Thoracic aorta (tissue), 2 donors: ENCODE data around the gene CNTNAP2. TPM values are rescaled to one million over a fixed set of nuclear protein-coding genes. Genes with fewer than 3 reads are reported as not detected.

ENCODE experiments used
- ATAC-seq: fragments of 150-250 bp; one replicate; pipeline ENCODE4 v1.8.0; 2017; ENCODE audit warnings: low read depth; ENCODE audit not compliant: insufficient number of reproducible peaks, low FRiP score
- DNase-seq: peaks from one replicate; pipeline ENCODE4 v3.0.0-alpha.2; 2020; ENCODE audit warnings: low spot score
- H3K27ac ChIP-seq, 2 donors: fragments of 200-600 bp; sonication (generic); 1 replicate in 1 of 2; 2 replicates in 1 of 2; pipeline ENCODE4 v1.5.1; 2016; ENCODE audit warnings: mild to moderate bottlenecking in 2 of 2, moderate library complexity in 2 of 2
- H3K27me3 ChIP-seq: fragments of 200-600 bp; sonication (generic); replicated peaks from 2 replicates; pipeline ENCODE4 v1.6.0; 2016; ENCODE audit warnings: mild to moderate bottlenecking; ENCODE audit not compliant: insufficient read depth
- H3K36me3 ChIP-seq: fragments of 200-600 bp; sonication (generic); one replicate; pipeline ENCODE4 v1.5.1; 2016
- H3K4me1 ChIP-seq, 2 donors: fragments of 200-600 bp; sonication (generic); 1 replicate in 1 of 2; 2 replicates in 1 of 2; pipeline versions ENCODE4 v1.5.1 to v1.6.0; 2016; ENCODE audit warnings: low read depth in 2 of 2, mild to moderate bottlenecking in 1 of 2; ENCODE audit not compliant: control insufficient read depth in 1 of 2
- H3K4me3 ChIP-seq: fragments of 200-600 bp; sonication (generic); 2 replicates; pipeline ENCODE4 v1.5.1; 2016; ENCODE audit warnings: mild to moderate bottlenecking
- H3K9me3 ChIP-seq: fragments of 200-600 bp; sonication (generic); 2 replicates; pipeline ENCODE4 v1.5.1; 2016
- CTCF ChIP-seq: fragments of 200-600 bp; sonication (generic); IDR thresholded peaks from one replicate; pipeline ENCODE4 v1.5.1; 2019; ENCODE audit warnings: antibody characterized with exemption
- total RNA-seq, 2 donors: library from RNA; depleted of rRNA; stranded (reverse); fragments of >200 nt; gene quantifications; one replicate each; pipeline versions ENCODE4 v1.1.0 to v1.2.3, GENCODE V29; 2016

The CNTNAP2 gene
- total RNA-seq, 2 donors from 2014 or later: not detected

- no peak for ATAC-seq
Observed at GRCh38 chr7:146499970-146500369, 383.4 kb downstream of the CNTNAP2 start.

GRCh38 chr7:146503844-146504243, 387.2 kb downstream of the CNTNAP2 start:
- Histone ChIP-seq H3K36me3 (no peaks in the 10 kb centered on the region), H3K27ac (no peak overlapping the region), H3K9me3 (no peaks in the 10 kb centered on the region), H3K4me3 (no peak overlapping the region), H3K4me1 (no peaks in the 10 kb centered on the region), H3K27me3 (no peaks in the 10 kb centered on the region)
- DNase-seq: no peak
- ATAC-seq: no peak
- TF ChIP-seq CTCF: no peak

More at GRCh38 chr7:146499970-146500369, 383.4 kb downstream of the CNTNAP2 start:
- no peak for DNase-seq
- Histone ChIP-seq H3K27ac (no peak overlapping the region), H3K9me3 (no peaks in the 10 kb centered on the region), H3K27me3 (no peaks in the 10 kb centered on the region), H3K36me3 (no peaks in the 10 kb centered on the region), H3K4me3 (no peak overlapping the region), H3K4me1 (no peaks in the 10 kb centered on the region)
- TF ChIP-seq CTCF: no peak

- Histone ChIP-seq H3K4me3 (no peak overlapping the region), H3K27me3 (no peaks in the 10 kb centered on the region), H3K9me3 (peaks cover 5% of the 10 kb centered on the region), H3K4me1 (no peaks in the 10 kb centered on the region), H3K27ac (no peak overlapping the region), H3K36me3 (no peaks in the 10 kb centered on the region)
- no peak for ATAC-seq
- no peak for TF ChIP-seq CTCF
- DNase-seq: no peak
Observed at GRCh38 chr7:146510088-146510680, 393.6 kb downstream of the CNTNAP2 start.

- H3K9me3 ChIP-seq: peaks cover 5% of the 10 kb centered on the region
- TF ChIP-seq CTCF: no peak
- DNase-seq (no peak), ATAC-seq (no peak)
- H3K27ac ChIP-seq: no peak overlapping the region
- H3K4me1 ChIP-seq: no peaks in the 10 kb centered on the region
- H3K4me3 ChIP-seq: no peak overlapping the region
- no peaks in the 10 kb centered on the region for H3K27me3 ChIP-seq
- no peaks in the 10 kb centered on the region for H3K36me3 ChIP-seq
Observed at GRCh38 chr7:146514304-146514703, 397.7 kb downstream of the CNTNAP2 start.

GRCh38 chr7:146528581-146528980, 412.0 kb downstream of the CNTNAP2 start:
- H3K4me1 ChIP-seq: no peaks in the 10 kb centered on the region
- H3K4me3 ChIP-seq: no peak overlapping the region
- no peaks in the 10 kb centered on the region for H3K9me3 ChIP-seq
- no peak for TF ChIP-seq CTCF
- no peaks in the 10 kb centered on the region for H3K27me3 ChIP-seq
- no peak for ATAC-seq
- no peak for DNase-seq
- no peaks in the 10 kb centered on the region for H3K36me3 ChIP-seq
- H3K27ac ChIP-seq: no peak overlapping the region
